Measurements from ENCODE around the gene CDK9.

Gene CDK9

DNA sequence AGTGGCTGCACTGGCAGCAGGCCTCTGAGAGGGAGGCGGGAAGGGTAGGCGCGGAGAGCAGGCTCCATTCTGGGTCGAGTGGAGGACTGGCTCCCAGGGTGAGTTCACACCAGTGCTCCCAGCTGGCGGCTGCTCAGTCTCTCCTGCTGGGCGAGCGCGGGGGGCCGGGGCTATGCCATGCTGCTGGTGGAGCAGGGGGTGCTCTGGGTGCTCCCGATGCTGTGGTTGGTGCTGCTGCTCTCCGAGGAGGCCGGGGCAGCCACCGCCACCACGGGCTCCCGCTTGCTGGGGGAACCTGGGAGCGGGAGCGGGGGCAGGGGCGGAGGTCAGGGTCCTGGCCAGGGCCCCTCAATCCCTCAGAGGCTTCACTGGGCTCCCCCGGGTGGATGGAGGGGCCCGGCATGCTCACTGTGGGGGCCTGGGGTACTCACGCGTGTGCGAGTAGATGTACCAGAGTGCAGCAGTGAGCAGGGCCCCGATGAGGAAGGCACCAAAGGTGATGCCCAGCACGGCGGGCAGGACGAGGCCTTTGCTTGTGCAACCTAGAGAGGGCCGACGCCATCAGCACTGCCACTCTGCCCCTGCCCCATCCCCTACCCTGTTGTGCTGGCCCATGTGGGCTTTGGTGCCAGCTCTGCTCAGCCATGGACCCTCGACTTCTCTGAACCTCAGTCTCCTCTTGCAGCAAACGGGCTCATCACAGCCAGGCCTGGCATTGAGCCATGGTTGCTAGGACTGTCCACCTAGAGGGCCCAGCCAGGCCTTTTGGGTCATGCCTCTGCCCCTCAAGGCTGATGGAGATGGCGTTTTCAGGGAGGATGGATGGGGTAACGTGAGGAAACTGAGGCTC, 29.9 kb downstream of the CDK9 start:
- TF ChIP-seq, protein P1, sequence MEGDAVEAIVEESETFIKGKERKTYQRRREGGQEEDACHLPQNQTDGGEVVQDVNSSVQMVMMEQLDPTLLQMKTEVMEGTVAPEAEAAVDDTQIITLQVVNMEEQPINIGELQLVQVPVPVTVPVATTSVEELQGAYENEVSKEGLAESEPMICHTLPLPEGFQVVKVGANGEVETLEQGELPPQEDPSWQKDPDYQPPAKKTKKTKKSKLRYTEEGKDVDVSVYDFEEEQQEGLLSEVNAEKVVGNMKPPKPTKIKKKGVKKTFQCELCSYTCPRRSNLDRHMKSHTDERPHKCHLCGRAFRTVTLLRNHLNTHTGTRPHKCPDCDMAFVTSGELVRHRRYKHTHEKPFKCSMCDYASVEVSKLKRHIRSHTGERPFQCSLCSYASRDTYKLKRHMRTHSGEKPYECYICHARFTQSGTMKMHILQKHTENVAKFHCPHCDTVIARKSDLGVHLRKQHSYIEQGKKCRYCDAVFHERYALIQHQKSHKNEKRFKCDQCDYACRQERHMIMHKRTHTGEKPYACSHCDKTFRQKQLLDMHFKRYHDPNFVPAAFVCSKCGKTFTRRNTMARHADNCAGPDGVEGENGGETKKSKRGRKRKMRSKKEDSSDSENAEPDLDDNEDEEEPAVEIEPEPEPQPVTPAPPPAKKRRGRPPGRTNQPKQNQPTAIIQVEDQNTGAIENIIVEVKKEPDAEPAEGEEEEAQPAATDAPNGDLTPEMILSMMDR (IDR thresholded peaks at IDR 0.05; ENCODE audit: low read length, missing control alignments), result no peak
- no peak overlapping the region for H3K4me3 ChIP-seq (replicated peaks; ENCODE audit: low read depth, low read length)
- DNase-seq (ENCODE audit: low read depth), result no peak

DNA sequence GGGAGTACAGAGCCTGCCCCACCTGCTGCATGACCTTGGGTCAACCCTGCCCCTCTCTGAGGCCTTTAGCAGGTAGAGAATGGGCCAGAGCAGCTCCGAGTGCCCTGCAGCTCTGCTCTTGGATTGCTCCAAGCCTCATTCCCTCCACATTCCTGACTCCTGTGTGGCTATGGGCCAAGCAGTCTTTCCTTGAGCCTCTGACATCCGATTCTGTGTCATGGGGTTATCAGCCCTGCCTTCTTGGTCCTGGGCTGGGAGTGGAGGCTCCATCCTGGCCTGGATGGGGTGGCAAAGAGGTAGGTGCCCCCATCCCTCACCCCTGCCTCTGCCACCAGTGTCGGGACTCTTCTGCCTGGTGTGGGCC, 30.5 kb downstream of the CDK9 start:
- no peak overlapping the region for H3K4me3 ChIP-seq (replicated peaks; ENCODE audit: low read depth, low read length)
- TF ChIP-seq, protein P1 (IDR thresholded peaks at IDR 0.05; ENCODE audit: low read length, missing control alignments), result no peak

DNA sequence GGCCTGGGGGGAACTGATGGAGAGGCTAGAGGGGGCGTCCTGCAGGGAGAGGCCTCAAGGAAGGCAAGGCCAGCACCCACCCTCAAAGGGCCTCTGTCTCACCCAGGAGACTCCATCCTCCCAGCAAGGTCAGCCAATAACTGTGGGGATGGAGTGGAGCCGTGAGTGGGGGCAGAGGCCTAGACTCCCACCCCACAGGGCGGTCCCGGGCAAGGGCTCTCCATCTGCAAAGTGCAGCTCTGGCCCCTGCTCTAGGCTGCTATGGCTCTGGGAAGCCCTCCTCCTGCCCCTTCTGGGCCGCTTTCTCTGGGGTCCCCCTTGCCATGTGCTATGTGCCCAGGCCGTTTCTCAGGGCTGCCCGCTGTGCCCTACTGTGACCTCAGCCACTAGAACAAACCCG, 30.9 kb downstream of the CDK9 start:
- TF ChIP-seq, protein P1 (IDR thresholded peaks at IDR 0.05; ENCODE audit: low read length, missing control alignments), result no peak
- no peak for DNase-seq (ENCODE audit: low read depth)
- no peak overlapping the region for H3K4me3 ChIP-seq (replicated peaks; ENCODE audit: low read depth, low read length)

More for the DNA sequence above, 30.5 kb downstream of the CDK9 start:
- no peak for DNase-seq (ENCODE audit: low read depth)

DNA sequence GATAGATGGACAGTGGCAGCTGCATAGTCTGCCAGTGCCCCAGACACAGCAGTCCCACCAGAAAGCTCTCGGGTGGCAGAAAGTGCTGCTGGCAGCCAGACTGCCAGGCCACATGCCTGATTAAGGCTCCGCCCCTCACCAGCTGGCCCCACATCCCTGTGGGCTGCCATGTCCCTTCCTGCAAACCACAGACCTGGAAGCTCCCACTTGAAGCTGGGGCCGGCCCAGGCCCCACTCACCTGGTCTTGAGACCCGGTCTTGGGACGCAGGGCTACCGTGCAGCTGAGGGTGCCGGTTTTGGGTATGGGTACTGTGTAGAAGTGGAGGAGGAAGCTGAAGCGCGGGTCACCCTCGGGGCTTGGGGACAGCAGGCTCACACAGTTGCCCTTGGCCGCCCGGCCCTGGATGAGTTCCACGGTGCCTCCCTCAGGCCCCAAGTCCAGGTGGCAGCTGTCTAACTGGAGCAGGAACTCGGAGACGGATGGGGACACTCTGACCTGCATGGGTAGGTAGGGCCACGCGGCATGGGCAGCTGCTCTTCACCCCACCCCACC, 32.1 kb downstream of the CDK9 start:
- no peak for DNase-seq (ENCODE audit: low read depth)
- TF ChIP-seq, protein P1 (IDR thresholded peaks at IDR 0.05; ENCODE audit: low read length, missing control alignments), result no peak
- no peak overlapping the region for H3K4me3 ChIP-seq (replicated peaks; ENCODE audit: low read depth, low read length)

DNA sequence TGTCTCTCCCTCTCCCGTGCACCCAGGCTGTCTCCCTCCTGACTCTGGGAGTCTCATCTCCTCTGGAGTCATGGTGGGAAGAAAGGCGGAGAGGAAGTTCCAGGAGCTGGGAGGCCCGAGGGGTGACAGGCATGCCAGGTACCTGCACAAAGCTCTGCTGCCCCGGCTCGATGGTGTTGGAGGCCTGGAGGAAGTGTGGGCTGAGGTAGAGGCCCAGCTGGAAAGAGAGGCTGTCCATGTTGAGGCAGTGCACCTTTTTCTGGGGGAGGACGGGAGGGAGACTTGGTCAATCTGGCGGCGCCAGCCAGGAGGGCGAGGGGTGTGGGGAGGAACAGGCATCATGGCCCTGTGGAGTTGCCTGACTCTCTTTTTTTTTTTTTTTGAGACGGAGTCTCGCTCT, 32.7 kb downstream of the CDK9 start:
- TF ChIP-seq, protein P1 (IDR thresholded peaks at IDR 0.05; ENCODE audit: low read length, missing control alignments), result no peak
- H3K4me3 ChIP-seq (replicated peaks; ENCODE audit: low read depth, low read length), result no peak overlapping the region
- no peak for DNase-seq (ENCODE audit: low read depth)

DNA sequence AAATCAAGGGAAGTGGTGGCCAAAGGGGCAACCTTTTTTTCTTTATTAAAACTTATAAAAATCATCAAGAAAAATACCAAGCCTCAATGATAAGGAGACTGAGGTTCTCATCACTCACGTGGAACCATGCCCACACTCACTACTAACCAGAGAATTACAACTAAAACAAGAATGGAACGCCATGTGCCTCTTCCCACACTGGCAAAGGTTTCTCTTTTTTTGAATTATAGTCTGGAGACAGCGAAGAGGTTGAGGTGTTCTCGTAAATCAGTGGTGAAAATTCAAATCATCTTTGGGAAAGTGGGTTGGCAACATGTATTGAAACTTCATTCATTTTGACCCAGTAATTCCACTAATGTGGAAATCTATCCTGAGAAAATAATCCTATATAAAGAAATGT, 36.3 kb downstream of the CDK9 start:
- no peak for DNase-seq (ENCODE audit: low read depth)
- H3K4me3 ChIP-seq (replicated peaks; ENCODE audit: low read depth, low read length), result no peak overlapping the region
- TF ChIP-seq, protein P1 (IDR thresholded peaks at IDR 0.05; ENCODE audit: low read length, missing control alignments), result no peak

Measured in fibroblast of pulmonary artery (primary cell).